ENCODE data around the gene C16orf54.
A peak's percentile ranks its signal among the peaks of the same experiment; 100 is the strongest.
"Not testable (repeated sequence)": the region's sequence is repeated elsewhere in the genome, so short reads cannot be mapped to it uniquely, and the experiment has no call there.

The C16orf54 gene

DNA sequence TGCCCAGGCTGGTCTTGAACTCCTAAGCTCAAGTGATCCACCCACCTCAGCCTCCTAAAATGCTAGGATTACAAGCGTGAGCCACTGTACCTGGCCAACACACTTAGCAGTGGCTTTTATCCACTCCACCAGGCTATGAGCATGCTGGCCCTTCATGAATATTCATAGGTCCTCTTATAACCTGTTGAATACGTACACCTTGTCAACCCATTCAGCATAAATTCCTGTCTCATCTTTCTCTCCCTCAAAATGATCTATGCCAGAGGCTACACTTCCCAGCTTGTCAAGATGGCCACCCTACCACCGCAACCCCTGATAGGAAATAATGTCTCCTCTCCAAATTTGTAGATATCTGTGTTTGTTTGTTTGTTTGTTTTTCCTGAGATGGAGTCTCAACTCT, 21.3 kb upstream of the C16orf54 start:
- no peak for DNase-seq

DNA sequence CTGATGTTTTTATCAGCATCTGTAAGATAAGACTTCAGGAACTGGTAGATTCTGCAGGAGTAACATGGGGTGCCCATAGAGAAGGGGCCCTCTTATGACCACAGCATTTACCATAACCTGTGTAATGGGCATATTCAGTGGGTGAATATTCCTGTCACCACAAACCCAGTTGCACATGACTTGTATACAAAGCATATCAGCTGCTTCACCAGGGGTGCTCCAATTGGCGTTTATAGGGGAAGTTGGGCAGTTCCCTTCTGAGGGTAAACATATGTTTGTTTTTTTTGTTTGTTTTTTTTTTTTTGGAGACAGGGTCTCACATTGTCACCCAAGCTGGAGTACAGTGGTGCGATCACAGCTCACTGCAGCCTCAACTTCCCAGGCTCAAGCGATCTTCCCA, 20.8 kb upstream of the C16orf54 start:
- no peak for DNase-seq

DNA sequence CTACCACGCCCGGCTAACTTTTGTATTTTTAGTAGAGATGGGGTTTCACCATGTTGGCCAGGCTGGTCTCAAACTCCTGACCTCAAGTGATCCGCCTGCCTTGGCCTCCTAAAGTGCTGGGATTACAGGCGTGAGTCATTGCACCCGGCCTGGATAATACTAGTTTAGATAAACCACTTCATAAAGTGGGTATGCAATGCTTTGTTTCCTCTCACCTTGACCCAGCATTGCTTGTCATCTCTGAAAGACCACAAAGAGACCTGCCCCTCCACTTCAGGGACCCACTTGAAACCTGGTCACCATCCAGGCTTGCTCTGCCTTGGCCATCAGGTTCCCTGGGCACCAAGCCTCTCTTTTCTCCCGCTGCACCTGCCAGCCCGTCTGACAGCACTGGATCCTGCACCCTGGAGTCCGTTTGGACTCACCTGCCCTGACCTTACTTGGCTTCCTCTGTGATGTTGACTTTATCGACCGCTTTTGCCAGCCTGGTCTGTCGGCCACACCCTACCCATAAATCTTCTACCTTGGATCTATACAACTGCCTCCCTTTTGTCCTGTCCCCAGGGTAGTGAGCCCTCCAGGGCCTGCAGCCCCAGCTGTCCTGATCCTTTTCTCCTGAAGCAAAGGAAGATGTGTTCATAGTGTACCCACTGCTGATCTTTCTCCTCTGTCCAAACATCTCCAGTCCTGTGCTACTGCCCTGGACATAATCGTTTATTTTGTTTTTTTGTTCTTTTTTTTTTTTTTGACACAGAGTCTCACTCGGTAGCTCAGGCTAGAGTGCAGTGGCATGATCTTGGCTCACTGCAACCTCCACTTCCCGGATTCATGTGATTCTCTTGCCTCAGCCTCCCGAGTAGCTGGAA, 19.6 kb upstream of the C16orf54 start:
- no peak for DNase-seq

DNA sequence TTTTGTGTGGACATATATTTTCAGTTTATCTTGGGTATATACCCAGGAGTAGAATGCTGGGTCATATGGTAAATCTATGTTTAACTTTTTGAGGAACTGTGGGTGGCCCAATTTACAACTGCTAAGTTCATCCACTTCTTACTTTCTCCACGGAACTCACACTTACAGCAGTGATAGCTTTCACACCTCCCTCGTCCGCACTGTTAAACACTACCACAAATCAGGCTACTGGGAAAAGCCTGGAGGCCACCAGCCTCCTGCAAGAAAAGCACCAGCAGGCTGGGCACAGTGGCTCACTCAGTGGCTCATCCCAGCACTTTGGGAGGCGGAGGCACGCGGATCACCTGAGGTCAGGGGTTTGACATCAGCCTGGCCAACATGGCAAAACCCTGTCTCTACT, 17.5 kb upstream of the C16orf54 start:
- no peak for DNase-seq

DNA sequence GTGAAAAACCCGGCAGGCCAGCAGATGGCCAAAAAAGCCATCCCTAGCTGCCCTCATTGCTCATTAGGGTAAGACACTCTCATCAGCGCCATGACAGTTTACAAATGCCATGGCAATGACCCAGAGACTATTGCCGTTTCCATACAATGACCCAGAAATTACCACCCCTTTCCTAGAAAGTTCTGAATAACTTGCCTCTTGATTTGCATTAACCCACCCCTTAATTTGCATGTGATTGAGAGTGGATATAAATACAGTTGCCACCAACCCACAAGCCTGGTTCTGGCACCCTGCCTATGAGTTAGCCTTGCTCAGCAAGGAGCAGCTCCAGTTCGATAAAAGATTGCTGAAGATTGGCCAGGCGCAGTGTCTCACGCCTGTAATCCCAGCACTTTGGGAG, 16.1 kb upstream of the C16orf54 start:
- DNase-seq = no peak

DNA sequence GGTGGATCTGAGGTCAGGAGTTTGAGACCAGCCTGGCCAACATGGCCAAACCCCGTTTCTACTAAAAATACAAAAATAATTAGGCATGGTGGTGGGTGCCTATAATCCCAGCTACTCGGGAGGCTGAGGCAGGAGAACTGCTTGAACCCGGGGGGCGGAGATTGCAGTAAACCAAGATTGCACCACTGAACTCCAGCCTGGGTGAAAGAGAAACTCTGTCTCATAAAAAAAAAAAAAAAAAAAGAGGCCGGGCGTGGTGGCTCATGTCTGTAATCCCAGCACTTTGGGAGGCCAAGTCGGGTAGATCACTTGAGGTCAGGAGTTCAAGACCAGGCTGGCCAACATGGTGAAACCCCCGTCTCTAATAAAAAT, 15.5 kb upstream of the C16orf54 start:
- DNase-seq = not testable (repeated sequence)

DNA sequence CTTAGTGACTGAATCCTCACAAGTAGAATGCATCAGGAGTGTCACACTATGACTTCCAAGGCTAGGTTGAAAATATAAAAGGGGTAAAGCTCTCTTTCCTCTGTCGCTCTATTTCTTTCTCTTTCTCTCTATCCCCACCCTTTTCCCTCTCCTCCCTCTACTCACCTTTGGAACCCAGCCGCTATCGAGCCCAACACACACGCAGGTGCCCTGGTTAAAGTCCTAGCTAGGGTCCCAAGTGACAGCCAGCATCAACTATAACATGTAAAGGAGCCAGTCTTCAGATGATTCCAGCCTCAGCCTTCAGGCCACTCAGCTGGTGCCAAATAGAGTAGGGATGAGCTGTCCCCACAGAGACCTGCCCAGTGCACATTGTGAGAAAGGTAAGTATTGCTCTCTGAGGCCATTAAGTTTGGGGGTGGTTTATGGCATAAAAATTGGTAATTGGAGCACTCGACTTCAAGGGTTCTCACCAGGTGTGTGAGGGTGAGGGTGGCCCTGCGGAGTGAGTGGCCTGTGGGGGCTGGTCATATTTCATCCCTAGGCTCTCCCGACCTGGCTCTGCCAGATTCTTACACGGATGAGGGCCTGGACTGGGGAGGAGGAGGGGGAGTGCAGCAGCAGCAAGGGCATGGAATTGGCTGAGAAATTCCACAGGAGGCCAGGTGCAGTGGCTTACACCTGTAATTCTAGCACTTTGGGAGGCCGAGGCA, 14.9 kb upstream of the C16orf54 start:
- DNase-seq = no peak

DNA sequence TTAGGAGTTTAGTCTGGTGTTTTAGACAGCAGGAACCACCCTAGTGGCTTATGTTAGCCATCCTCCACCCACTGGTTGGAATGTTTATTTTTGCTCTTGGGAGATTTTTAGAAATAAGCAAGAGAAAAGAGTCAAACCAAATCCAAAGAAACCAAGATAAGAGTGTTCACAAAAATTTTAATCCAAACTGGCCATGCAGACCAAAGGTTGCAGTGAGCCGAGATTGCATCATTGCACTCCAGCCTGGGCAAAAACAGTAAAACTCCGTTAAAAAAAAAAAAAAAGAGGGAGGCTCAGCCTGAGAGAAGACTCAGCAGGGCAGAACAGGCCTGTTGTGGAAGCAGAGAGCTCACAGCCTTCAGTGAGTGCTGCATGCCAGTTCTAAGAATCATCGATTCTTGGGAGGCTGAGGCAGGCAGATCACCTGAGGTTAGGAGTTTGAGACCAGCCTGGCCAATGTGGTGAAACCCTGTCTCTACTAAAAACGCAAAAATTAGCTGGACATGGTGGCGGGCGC, 12.2 kb upstream of the C16orf54 start:
- no peak for DNase-seq

DNA sequence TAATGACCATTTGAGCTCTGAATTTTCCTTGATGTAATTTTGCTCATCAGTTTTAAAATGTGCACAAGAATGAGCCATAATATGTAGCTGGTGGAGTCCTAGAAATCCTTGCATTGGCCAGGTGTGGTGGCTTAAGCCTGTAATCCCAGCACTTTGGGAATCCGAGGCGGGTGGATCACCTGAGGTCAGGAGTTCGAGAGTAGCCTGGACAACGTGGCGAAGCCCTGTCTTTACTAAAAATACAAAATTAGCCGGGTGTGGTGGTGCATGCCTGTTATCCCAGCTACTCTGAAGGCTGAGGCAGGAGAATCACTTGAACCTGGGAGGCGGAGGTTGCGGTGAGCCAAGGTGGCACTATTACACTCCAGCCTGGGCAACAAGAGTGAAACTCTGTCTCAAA, 11.3 kb upstream of the C16orf54 start:
- not testable (repeated sequence) for DNase-seq

DNA sequence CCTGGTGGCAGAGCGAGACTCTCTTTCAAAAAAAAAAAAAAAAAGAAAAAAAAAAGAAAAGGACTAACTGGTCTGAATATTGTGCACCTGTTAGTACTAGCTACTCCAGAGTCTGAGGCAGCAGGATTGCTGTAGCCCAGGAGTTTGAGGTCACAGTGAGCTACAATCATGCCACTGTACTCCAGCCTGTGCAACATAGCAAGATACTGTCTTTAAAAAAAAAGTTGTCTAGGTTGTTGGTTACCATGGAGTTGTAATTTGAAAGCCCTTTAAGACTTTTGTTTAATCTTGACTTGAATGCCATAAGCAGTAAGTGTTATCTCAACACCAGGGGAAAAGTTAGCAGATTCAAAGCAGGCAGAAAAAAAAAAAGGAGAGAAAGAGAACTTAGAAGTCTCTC, 10.9 kb upstream of the C16orf54 start:
- no peak for DNase-seq

DNA sequence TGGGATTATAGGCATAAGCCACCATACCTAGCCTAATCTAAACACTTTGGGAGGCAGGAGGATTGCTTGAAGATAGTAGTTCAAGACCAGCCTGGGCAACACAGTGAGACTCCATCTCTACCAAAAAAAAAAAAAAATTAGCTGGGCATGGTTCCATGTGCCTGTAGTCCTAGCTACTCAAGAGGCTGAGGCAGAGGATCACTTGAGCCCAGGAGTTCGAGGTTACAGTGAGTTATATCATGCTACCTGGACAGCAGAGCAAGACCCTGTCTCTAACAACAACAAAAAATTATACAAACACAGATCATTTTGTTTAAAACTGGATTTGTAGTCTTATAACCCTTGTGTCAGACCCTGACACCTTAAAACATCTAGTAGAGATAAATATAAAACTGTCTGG, 7.7 kb upstream of the C16orf54 start:
- DNase-seq = no peak

DNA sequence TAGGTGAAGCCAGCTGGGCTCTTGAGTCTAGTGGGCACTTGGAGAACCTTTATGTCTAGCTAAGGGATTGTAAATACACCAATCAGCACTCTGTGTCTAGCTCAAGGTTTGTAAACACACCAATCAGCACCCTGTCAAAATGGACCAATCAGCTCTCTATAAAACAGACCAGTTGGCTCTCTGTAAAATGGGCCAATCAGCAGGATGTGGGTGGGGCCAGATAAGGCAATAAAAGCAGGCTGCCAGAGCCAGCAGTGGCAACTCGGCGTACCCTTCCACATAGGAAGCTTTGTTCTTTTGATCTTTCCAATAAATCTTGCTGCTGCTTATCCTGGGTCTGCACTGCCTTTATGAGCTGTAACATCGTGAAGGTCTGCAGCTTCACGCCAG, 3.0 kb upstream of the C16orf54 start:
- peak; percentile 18 for DNase-seq

DNA sequence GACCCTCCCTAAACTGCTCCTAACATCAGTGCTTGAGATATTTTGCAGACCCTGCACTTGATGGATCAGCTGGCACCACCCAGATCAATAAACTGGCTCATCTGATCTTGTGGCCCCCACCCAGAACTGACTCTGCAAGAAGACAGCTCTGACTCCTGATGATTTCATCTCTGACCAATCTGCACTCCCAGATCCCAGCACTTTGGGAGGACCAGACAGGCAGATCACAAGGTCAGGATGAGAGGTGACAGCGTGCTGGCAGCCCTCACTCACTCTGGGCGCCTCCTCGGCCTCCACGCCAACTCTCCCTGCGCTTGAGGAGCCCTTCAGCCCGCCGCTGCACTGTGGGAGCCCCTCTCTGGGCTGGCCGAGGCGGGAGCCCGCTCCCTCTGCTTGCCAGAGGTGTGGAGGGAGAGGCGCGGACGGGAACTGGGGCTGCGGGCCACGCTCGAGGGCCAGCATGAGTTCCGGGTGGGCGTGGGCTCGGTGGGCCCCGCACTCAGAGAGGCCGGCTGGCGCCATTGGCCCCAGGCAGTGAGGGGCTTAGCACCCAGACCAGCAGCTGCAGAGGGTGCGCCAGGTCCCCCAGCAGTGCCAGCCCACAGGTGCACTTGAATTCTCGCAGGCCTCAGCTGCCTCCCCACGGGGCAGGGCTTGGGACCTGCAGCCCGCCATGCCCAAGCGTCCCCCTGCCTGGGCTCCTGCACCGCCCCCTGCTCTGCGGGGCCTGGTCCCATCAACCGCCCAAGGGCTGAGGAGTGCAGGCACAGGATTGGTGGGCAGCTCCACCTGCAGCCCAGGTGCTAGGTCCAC, 2.4 kb upstream of the C16orf54 start:
- DNase-seq = no peak

DNA sequence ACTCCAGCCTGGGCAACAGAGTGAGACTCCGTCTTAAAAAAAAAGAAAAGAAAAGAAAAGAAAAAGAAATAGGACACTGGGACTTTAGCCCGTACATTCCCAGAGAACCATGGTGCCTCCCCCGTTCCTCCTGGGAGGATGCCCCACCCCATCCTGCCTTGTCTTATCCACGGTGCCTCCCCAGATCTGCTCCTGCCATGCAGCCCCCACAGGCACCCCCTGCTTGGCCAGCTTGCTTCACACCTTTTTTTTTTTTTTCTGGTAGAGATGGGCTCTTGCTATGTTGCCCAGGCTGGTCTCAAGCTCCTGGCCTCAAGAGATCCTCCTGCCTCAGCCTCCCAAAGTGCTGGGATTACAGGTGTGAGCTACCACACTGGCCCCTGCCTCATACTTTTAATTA, 728 bp upstream of the C16orf54 start:
- not testable (repeated sequence) for DNase-seq

DNA sequence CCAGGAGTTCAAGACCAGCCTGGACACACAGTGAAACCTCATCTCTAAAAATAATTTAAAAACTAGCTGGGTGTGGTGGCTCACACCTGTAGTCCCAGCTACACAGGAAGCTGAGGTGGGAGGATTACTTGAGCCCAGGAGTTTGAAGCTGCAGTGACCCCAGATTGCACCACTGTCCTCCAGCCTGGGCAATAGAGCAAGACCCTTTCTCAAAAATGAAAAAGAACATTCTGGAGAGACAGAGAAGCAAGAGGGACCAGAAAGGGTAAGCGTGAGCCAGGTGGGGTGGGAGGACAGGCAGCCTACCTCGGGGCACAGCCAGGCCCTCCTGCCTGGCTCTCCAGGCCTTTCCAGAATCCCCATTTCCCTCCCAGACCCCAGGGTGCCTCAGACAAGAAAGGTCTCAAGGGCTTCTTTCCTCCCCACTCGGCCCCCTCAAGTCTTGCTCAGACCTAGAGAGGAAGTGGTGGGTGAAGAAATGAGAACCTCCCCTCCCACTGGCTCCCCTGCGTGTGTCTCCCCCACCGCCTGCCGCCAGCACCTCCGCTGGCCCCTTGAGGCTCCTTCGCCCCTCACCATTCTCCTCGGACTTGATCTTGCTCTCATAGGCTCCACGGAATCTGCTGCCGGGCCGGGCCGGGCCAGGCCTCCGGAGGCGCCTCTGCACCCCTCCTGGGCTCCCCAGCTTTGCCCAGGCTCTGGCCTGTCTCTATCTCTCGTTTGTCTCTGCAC, 503 bp downstream of the C16orf54 start:
- DNase-seq = peak; percentile 53

DNA sequence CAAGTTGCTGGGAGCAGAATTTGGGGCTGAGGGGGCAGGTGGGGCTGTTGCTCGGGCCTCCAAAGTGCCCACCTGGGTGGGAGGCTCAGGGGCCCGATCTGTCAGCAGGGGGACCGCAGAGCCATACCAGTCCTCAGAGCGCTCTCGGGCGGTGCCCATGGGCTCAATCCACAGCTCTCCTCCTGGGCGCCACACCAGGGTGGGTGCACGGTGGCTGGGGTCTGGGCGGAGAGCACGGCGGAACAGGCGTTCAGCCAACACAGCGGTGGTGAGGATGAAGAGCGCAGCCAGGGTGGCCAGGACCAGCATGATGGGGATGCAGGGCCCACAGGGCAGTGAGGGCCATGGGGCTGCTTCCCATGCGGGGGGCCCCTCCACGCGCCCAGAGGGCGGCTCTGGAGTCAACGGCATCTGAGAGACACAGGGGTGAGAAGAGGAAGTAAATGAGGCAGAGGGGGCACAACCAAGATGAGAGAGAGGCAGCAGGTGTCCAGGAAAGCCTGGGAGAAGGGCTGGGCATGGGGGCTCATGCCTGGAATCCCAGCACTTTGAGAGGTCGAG, 1.2 kb downstream of the C16orf54 start:
- no peak for DNase-seq

DNA sequence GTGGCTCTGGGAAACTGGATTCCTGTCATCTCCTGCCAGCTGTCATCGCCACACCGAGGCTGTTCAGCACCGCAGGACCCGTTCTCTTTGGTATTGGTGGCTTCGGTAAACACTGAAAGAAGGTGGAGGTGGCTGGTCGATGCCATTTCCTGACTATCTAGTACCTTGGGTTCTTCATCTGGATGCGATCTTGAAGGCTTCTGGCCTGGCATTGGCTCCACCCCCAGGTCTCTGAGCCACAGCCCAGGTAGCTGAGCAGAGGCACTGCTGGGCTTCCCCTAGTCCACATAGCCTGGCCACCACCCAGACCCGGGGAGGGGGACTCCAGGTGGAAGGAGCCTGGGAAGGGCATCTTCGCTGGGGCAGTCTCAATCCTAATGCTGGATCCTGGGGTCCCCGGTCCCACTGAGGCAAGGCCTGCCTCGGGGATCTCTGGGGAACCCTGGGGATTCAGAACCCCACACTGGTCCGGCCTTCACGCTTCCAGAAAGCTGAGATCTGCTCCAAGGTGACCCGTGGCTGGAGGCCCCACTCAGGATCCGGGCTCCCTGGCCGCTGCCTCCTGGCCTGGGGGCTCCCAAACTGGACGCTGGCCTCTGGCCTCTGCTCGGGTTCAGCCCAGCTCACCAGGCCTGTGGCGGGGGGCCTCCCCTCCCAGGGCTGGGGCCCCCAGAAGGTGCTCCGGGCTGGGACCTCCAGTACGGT, 1.8 kb downstream of the C16orf54 start:
- DNase-seq = peak; percentile 27

DNA sequence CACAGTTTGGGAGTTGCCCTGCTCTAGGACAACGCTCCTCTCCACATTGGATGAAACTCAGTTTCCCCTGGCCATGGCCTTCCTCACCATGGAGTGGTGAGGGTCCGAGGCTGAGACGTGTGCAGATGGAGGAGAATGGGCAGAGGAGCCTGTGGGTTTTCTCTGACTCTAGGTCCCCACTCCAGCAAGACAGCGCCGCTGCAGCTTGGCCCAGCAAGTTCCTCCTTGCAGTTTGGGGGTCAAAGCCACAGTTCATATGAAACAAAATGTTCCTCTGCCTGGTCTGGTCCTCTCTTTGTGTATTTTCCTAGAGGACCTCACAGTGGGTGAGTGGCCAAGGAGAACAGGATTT, 2.3 kb downstream of the C16orf54 start:
- no peak for DNase-seq

DNA sequence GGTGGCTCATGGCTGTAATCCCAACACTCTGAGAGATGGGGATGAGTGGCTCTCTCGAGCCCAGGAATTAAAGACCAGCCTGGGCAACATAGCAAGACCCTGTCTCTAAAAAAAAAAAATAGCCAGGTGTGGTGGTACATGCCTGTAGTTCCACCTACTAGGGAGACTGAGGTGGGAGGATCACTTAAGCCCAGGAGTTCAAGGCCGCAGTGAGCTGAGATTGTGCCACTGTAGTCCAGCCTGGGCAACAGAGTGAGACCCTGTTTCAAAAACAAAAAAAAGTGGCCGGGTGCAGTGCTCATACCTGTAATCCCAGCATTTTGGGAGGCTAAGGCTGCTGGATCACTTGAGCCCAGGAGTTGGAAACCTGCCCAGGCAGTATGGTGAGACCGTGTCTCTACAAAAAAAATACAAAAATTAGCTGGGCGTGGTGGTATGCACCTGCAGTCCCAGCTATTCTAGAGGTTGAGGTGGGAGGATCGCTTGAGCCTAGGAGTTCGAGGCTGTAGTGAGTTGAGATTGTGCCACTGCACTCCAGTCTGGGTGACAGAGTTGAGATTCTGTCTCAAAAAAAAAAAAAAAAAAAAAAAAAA, 3.0 kb downstream of the C16orf54 start:
- DNase-seq = no peak

DNA sequence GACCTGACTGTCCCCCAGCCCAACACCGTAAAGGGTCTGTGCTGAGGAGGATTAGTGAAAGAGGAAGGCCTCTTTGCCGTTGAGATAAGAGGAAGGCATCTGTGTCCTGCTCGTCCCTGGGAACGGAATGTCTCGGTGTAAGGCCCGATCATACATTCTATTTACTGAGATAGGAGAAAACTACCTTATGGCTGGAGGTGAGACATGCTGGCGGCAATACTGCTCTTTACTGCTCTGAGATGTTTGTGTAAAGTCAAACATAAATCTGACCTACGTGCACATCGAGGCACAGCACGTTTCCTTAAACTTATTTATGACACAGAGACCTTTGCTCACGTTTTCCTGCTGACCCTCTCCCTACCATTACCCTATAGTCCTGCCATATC, 5.2 kb downstream of the C16orf54 start:
- not testable (repeated sequence) for DNase-seq

DNA sequence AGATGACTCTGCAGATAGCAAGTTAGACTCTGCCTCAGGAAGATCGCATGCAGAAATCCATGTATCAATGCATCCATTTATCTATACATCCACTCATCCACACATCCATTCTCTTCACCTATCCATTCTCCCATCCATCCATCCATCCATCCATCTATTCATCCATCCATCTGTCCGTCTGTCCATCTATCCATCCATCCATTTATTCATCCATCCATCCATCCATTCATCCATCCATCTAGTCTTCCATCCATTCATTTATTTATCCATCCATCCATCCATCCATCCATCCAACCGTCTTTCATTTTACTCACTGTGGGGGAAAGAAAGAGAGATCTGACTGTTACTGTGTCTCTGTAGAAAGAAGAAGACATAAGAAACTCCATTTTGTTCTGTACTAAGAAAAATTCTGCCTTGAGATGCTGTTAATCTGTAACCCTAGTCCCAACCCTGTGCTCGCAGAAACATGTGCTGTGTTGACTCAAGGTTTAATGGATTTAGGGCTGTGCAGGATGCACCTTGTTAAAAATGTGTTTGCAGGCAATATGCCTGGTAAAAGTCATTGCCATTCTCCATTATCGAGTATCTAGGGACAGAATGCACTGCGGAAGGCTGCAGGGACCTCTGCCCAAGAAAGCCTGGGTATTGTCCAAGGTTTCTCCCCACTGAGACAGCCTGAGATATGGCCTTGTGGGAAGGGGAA, 5.7 kb downstream of the C16orf54 start:
- DNase-seq = not testable (repeated sequence)

All from stimulated activated CD4-positive, alpha-beta T cell treated with anti-CD3 and anti-CD28 coated beads, Interleukin-1b, Interleukin-23, amount 100 ng/mL, for 48 hours (primary cell).